ENCODE data around the gene RPN2.

DNA sequence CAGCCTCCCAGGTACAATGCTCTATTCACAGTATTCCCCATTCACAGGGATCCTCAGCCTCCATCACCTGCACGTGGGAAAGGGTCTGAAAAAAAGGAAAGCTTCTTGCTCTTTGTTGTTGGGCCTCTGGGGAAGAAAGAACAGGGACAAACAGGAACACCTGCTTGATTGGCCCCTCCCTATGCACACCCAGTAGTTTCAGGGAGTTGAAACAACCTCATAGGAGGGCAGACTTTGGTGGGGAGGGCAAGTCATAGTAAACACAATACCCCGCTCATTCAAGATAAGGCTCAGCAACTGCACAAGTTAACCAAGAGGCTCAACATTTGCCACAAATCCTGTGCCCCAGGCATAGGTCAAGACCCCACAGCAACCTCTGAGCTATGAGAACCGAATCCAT is 80.7 kb downstream of the RPN2 start:
- TF ChIP-seq EP300 (IDR thresholded peaks at IDR 0.05; ENCODE audit: low read depth) (no peak), POLR2A (IDR thresholded peaks at IDR 0.05) (no peak)
- TF ChIP-seq, protein P1, sequence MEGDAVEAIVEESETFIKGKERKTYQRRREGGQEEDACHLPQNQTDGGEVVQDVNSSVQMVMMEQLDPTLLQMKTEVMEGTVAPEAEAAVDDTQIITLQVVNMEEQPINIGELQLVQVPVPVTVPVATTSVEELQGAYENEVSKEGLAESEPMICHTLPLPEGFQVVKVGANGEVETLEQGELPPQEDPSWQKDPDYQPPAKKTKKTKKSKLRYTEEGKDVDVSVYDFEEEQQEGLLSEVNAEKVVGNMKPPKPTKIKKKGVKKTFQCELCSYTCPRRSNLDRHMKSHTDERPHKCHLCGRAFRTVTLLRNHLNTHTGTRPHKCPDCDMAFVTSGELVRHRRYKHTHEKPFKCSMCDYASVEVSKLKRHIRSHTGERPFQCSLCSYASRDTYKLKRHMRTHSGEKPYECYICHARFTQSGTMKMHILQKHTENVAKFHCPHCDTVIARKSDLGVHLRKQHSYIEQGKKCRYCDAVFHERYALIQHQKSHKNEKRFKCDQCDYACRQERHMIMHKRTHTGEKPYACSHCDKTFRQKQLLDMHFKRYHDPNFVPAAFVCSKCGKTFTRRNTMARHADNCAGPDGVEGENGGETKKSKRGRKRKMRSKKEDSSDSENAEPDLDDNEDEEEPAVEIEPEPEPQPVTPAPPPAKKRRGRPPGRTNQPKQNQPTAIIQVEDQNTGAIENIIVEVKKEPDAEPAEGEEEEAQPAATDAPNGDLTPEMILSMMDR (IDR thresholded peaks at IDR 0.05), result no peak
